Measurements from ENCODE around the gene WRNIP1. TPM values are rescaled to one million over a fixed set of nuclear protein-coding genes. Genes with fewer than 3 reads are reported as not detected.

WRNIP1 gene
- total RNA-seq, 1 experiment from 2014 or later: 78.8 TPM

- RAD21 ChIA-PET (ENCODE audit: low non-redundant PET in 1 of 2, low total read pairs in 2 of 2, uncharacterized antibody in 2 of 2, unreplicated experiment in 2 of 2): interaction anchor here (0.7 to 1.9 kb wide), 17 partner anchors 48 to 265 kb away, joined by 3 to 9 read pairs (median 5); partner anchors contain the start of genes SERPINB1 (in 1 of the 2) and SERPINB9 (in 1 of the 2)
- Histone ChIP-seq H3K79me2 (ENCODE audit: insufficient read depth, low read length) (peaks cover under 1% of the 10 kb centered on the region; the same call in 1 of the 2 replicates), H3K4me1 (ENCODE audit: control insufficient read depth in 1 of 2, insufficient read depth in 2 of 2, low read length in 2 of 2) (peaks cover 13 to 61% of the 10 kb centered on the region in 2 experiments; a peak in 3 of 4 replicates), H3K4me3 (replicated peaks in 1 of 2; ENCODE audit: low read depth in 1 of 2, low read length in 2 of 2) (no peak overlapping the region), H3K9ac (ENCODE audit: low read length) (no peak overlapping the region), H2AFZ (ENCODE audit: low read depth, low read length, poor library complexity, severe bottlenecking) (no peak overlapping the region), H3K27me3 (ENCODE audit: insufficient read depth, low read length) (no peaks in the 10 kb centered on the region), H4K20me1 (ENCODE audit: insufficient read depth) (no peaks in the 10 kb centered on the region), H3K9me3 (ENCODE audit: control insufficient read depth in 1 of 2, insufficient read depth in 1 of 2, low read depth in 1 of 2, low read length in 2 of 2) (no peaks in the 10 kb centered on the region), H3K4me2 (ENCODE audit: low read length) (peak overlapping the region; percentile 24; the same call in 1 of the 2 replicates), H3K27ac (ENCODE audit: low read depth, low read length) (no peak overlapping the region), H3K36me3 (ENCODE audit: control insufficient read depth in 1 of 2, insufficient read depth in 2 of 2, low read length in 2 of 2) (peaks cover 0 to 6% of the 10 kb centered on the region in 2 experiments; a peak in 1 of 4 replicates), H3K9me2 (ENCODE audit: insufficient read depth) (no peaks in the 10 kb centered on the region)
- TF ChIP-seq POLR2AphosphoS5 (IDR thresholded peaks at IDR 0.05; ENCODE audit: low read depth, low read length) (no peak), TCF7L2 (IDR thresholded peaks at IDR 0.05; ENCODE audit: borderline replicate concordance, extremely low read depth, insufficient read depth, insufficient read length) (no peak), ATF3 (IDR thresholded peaks at IDR 0.05) (no peak), YY1 (IDR thresholded peaks at IDR 0.05; ENCODE audit: extremely low read depth, insufficient replicate concordance, low read depth, low read length) (no peak), SRF (IDR thresholded peaks at IDR 0.05; ENCODE audit: low read depth) (no peak), ZNF274 (IDR thresholded peaks at IDR 0.05; ENCODE audit: low read depth, low read length) (no peak), MAX (IDR thresholded peaks at IDR 0.05) (no peak), CTCF (IDR thresholded peaks at IDR 0.05 in 2 of 3, conservative IDR thresholded peaks at IDR 0.05 in 1 of 3; ENCODE audit: borderline replicate concordance in 1 of 3, insufficient read depth in 1 of 3, low read depth in 2 of 3, low read length in 2 of 3) (no peak), EGR1 (IDR thresholded peaks at IDR 0.05; ENCODE audit: low read depth) (no peak), EZH2phosphoT487 (IDR thresholded peaks at IDR 0.05; ENCODE audit: borderline replicate concordance) (no peak)
- POLR2A ChIA-PET: interaction anchor here (0.7 to 1.8 kb wide), 17 partner anchors 15 to 281 kb away, joined by 3 to 18 read pairs (median 4); partner anchors contain the start of genes SERPINB1 and WRNIP1
- intact Hi-C loops (cut with micrococcal nuclease): loop anchor here (1.0 to 5.0 kb wide), 7 partner anchors 48 to 266 kb away; no protein-coding TSS in a partner anchor
- CTCF ChIA-PET: interaction anchor here (0.6 to 2.6 kb wide), 41 partner anchors 8 to 275 kb away, joined by 3 to 50 read pairs (median 4); partner anchors contain the start of genes NQO2, SERPINB1 and WRNIP1
- BruUV-seq (replicated peaks): no TSS peak
- ATAC-seq (no peak), DNase-seq (ENCODE audit: low read depth, low spot score) (no peak)
These were observed 26.3 kb downstream of the WRNIP1 start for GRCh38 chr6:2791450-2791974.

Data from HCT116 (cell line).